HepG2 (cell line): ENCODE results near the gene RIN3. TPM values are rescaled to one million over a fixed set of nuclear protein-coding genes. Genes with fewer than 3 reads are reported as not detected.

ENCODE experiments used
- ATAC-seq: fragments of 200-7000 bp; cut with Tn5 transposase; 3 replicates; pipeline ENCODE4 v1.9.1; 2020; ENCODE audit warnings: mild to moderate bottlenecking, moderate library complexity
- BruUV-seq: library from RNA; stranded (reverse); fragments of 400-500 nt; replicated peaks from 2 replicates; lab custom pipeline; 2021; lab: Mats Ljungman, UMichigan
- CTCF ChIA-PET: fragments of 300-600 bp; formaldehyde crosslinking; extraction: SDS; loops from one replicate; lab custom pipeline; 2021; ENCODE audit warnings: low total read pairs, inconsistent platforms, low intra/inter-chr PET ratio; lab: Yijun Ruan, JAX
- POLR2A ChIA-PET: fragments of 350-600 bp; sonication (Branson Sonifier 250); formaldehyde crosslinking; loops from one replicate; lab custom pipeline; 2020; ENCODE audit warnings: antibody characterized with exemption, inconsistent platforms; lab: Yijun Ruan, JAX
- DNase-seq: peaks from one replicate; pipeline ENCODE4 v3.0.0-alpha.2; 2015; ENCODE audit warnings: low spot score
- FAIRE-seq: peaks from 3 replicates; lab custom pipeline; 2011; peaks lifted over from hg19 to GRCh38; lab: Jason Lieb, UNC
- H2AFZ ChIP-seq: one replicate; pipeline ENCODE4 v1.6.1; 2011; ENCODE audit warnings: low read length, inconsistent platforms
- H3K27ac ChIP-seq: fragments of 300-600 bp; 3 replicates; pipeline ENCODE4 v1.8.0; 2011; ENCODE audit warnings: mixed run types, mild to moderate bottlenecking, mixed read lengths, low read length, inconsistent platforms; ENCODE audit not compliant: insufficient read depth; ENCODE audit errors: extremely low read length
- H3K27me3 ChIP-seq, 2 experiments: fragments of 200-600 bp in 1 of 2; 2 replicates in 1 of 2; 3 replicates in 1 of 2; pipeline versions ENCODE4 v1.6.0 to v1.8.0; 2011; ENCODE audit warnings: low read length in 2 of 2, mild to moderate bottlenecking in 2 of 2, moderate library complexity in 2 of 2, inconsistent platforms in 1 of 2; ENCODE audit not compliant: insufficient read depth in 2 of 2, control insufficient read depth in 1 of 2
- H3K36me3 ChIP-seq, 2 experiments: fragments of 200-600 bp in 1 of 2; replicated peaks in 1 of 2; 2 replicates in 1 of 2; 3 replicates in 1 of 2; pipeline versions ENCODE4 v1.5.1 to v1.8.0; 2011; ENCODE audit warnings: low read length in 2 of 2, inconsistent platforms in 1 of 2; ENCODE audit not compliant: insufficient read depth in 2 of 2, control insufficient read depth in 1 of 2
- H3K4me1 ChIP-seq: 2 replicates; pipeline ENCODE4 v1.5.1; 2012; ENCODE audit warnings: low read length, inconsistent platforms; ENCODE audit not compliant: insufficient read depth
- H3K4me2 ChIP-seq: 2 replicates; pipeline ENCODE4 v1.6.0; 2011; ENCODE audit warnings: low read depth, low read length, inconsistent platforms
- H3K4me3 ChIP-seq, 3 experiments: fragments of 200-600 bp in 1 of 3; sonication (generic), shearing (Covaris generic) in 1 of 3; replicated peaks in 1 of 3; 2 replicates each; pipeline ENCODE4 v1.5.1; 2011 to 2016; ENCODE audit warnings: low read length in 3 of 3, inconsistent platforms in 2 of 3, low read depth in 2 of 3, mild to moderate bottlenecking in 2 of 3, control low read depth in 1 of 3, mixed read lengths in 1 of 3; ENCODE audit not compliant: insufficient read depth in 1 of 3
- H3K79me2 ChIP-seq: one replicate; pipeline ENCODE4 v1.6.1; 2011; ENCODE audit warnings: low read length, inconsistent platforms; ENCODE audit not compliant: insufficient read depth
- H3K9ac ChIP-seq: 2 replicates; pipeline ENCODE4 v1.6.0; 2011; ENCODE audit warnings: mild to moderate bottlenecking, low read depth, low read length, inconsistent platforms; ENCODE audit not compliant: insufficient read depth
- H3K9me3 ChIP-seq: 2 replicates; pipeline ENCODE4 v1.5.1; 2012; ENCODE audit warnings: mild to moderate bottlenecking, low read length
- H4K20me1 ChIP-seq: 2 replicates; pipeline ENCODE4 v1.6.0; 2011; ENCODE audit warnings: inconsistent platforms, mild to moderate bottlenecking, low read length, moderate library complexity; ENCODE audit not compliant: insufficient read depth
- ATF1 ChIP-seq: IDR thresholded peaks from 2 replicates; pipeline ENCODE4 v1.6.1; 2016; ENCODE audit warnings: mild to moderate bottlenecking, control low read depth
- BORCS8-MEF2B ChIP-seq: sonication (generic); formaldehyde crosslinking; IDR thresholded peaks from 2 replicates; pipeline ENCODE4 v1.8.0; 2022; ENCODE audit warnings: mild to moderate bottlenecking, missing genetic modification reagents
- DZIP1 ChIP-seq: sonication (generic); formaldehyde crosslinking; IDR thresholded peaks from 2 replicates; pipeline ENCODE4 v1.5.0; 2020; ENCODE audit warnings: mild to moderate bottlenecking, missing genetic modification reagents
- FOXK2 ChIP-seq: fragments of 450-650 bp; IDR thresholded peaks from 2 replicates; pipeline ENCODE4 v1.6.1; 2016
- GABPA ChIP-seq, 2 experiments: IDR thresholded peaks; 2 replicates each; pipeline ENCODE4 v1.6.1; 2011 to 2016; ENCODE audit warnings: low read depth in 2 of 2, low read length in 1 of 2, missing biosample characterization in 1 of 2, missing genetic modification characterization in 1 of 2
- GFI1 ChIP-seq: sonication (generic); formaldehyde crosslinking; IDR thresholded peaks from 2 replicates; pipeline ENCODE4 v1.5.0; 2020; ENCODE audit warnings: missing genetic modification reagents, mild to moderate bottlenecking, borderline replicate concordance
- SIX4 ChIP-seq: sonication (generic); formaldehyde crosslinking; IDR thresholded peaks from 2 replicates; pipeline ENCODE4 v1.4.0; 2020; ENCODE audit warnings: missing genetic modification reagents
- ZBTB37 ChIP-seq: sonication (generic); formaldehyde crosslinking; IDR thresholded peaks from 2 replicates; pipeline ENCODE4 v1.4.0; 2020; ENCODE audit warnings: mild to moderate bottlenecking, missing genetic modification reagents
- ZFP36L2 ChIP-seq: sonication (generic); formaldehyde crosslinking; IDR thresholded peaks from 2 replicates; pipeline ENCODE4 v1.4.0; 2020; ENCODE audit warnings: missing genetic modification reagents
- ZNF557 ChIP-seq: sonication (generic); formaldehyde crosslinking; IDR thresholded peaks from 2 replicates; pipeline ENCODE4 v1.4.0; 2020; ENCODE audit warnings: missing genetic modification reagents
- ZNF605 ChIP-seq: sonication (generic); formaldehyde crosslinking; IDR thresholded peaks from 2 replicates; pipeline ENCODE4 v1.8.0; 2022; ENCODE audit warnings: mild to moderate bottlenecking, missing genetic modification reagents
- ZNF749 ChIP-seq: sonication (generic); formaldehyde crosslinking; IDR thresholded peaks from 2 replicates; pipeline ENCODE4 v1.8.0; 2022; ENCODE audit warnings: mild to moderate bottlenecking, missing genetic modification reagents, moderate library complexity, borderline replicate concordance
- ZSCAN31 ChIP-seq: sonication (generic); formaldehyde crosslinking; IDR thresholded peaks from 2 replicates; pipeline ENCODE4 v1.5.0; 2020; ENCODE audit warnings: low read depth, mild to moderate bottlenecking, missing genetic modification reagents
- WGBS: methylation state at CpG from one replicate; pipeline ENCODE4 v1.1.6; 2017; ENCODE audit warnings: low lambda C conversion rate; 5-methylcytosine and 5-hydroxymethylcytosine counted together
- in situ Hi-C: cut with HindIII; loops from 2 replicates; pipeline ENCODE4 v1.10.0; 2017; ENCODE audit warnings: low pct_unique_long_range_greater_than_20kb; ENCODE audit not compliant: extremely low pct_ligation_motif_present
- intact Hi-C: fragments of 100-400 bp; cut with micrococcal nuclease; formaldehyde crosslinking; loops from one replicate; pipeline ENCODE4 v1.10.0; 2022; ENCODE audit not compliant: unreplicated experiment
- polyA plus RNA-seq, 8 experiments: library from polyadenylated mRNA; depleted of rRNA in 3 of 8; stranded (reverse) in 7 of 8; unstranded in 1 of 8; fragments of >200 nt; fragmentation: Illumina TruSeq in 4 of 8; extraction: Trizol in 4 of 8; gene quantifications; 2 replicates each; pipeline versions ENCODE4 v1.2.1 to v1.2.3, GENCODE V29; 2011 to 2016; ENCODE audit warnings: low read depth in 4 of 8, missing spikeins in 1 of 8, mixed read lengths in 1 of 8; ENCODE audit not compliant: insufficient read depth in 1 of 8
- total RNA-seq, 5 experiments: library from RNA; depleted of rRNA; stranded (reverse); fragments of >200 nt; fragmentation: Illumina TruSeq; extraction: Trizol; gene quantifications; 2 replicates each; pipeline ENCODE4 v1.2.3, GENCODE V29; 2016; ENCODE audit warnings: low read depth in 1 of 5

RIN3 gene
- total and polyA plus RNA-seq, 2 of the 13 experiments (the other 11 are each of a cell fraction or from before 2014, with no cell fraction given), result 2.3 to 3.6 TPM

DNA sequence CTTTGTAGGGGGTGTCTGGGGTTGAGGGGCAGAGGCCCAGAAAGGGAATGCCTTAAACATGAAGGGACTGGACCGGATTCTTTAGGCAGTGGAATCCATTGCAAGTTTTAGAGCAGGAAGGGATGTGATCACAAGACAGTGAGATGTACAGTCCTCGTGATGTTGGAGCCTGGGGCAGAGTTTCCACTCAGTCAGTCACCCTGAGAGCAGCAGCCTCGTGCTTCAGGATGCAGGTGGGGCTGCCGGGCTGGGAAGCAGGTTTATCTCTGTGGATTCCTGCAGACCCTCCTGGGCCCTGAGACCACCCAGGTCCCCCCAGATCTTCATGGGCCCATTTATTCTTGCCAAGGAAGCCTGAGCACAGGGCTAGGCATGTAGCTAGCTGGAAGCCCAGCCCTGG lies 38.5 kb downstream of the RIN3 start:
- no peak for FAIRE-seq
- no TSS peak for BruUV-seq
- H4K20me1 ChIP-seq, result no peaks in the 10 kb centered on the region

More for the DNA sequence above, 38.5 kb downstream of the RIN3 start:
- no peaks in the 10 kb centered on the region for H3K27me3 ChIP-seq
- 89% methylated on average over 2 of the region's 4 CpGs for WGBS
- no peak overlapping the region for H2AFZ ChIP-seq
- CTCF ChIA-PET, result no interaction called here
- no peak for TF ChIP-seq GABPA (IDR thresholded peaks at IDR 0.05; ENCODE audit: low read depth, low read length)
- no peak for TF ChIP-seq GABPA (CRISPR knock-in tag; IDR thresholded peaks at IDR 0.05; ENCODE audit: low read depth)
- no peak for TF ChIP-seq ZNF605 (CRISPR knock-in tag)
- TF ChIP-seq DZIP1 (CRISPR knock-in tag), result no peak
- no peak for TF ChIP-seq ZNF557
- TF ChIP-seq ZFP36L2 (CRISPR knock-in tag), result no peak
- no peak for TF ChIP-seq ATF1
- TF ChIP-seq ZSCAN31 (CRISPR knock-in tag), result no peak
- no peak for TF ChIP-seq GFI1
- TF ChIP-seq ZBTB37 (CRISPR knock-in tag), result no peak
- TF ChIP-seq BORCS8-MEF2B, result no peak
- no peak for TF ChIP-seq ZNF749 (CRISPR knock-in tag)
- TF ChIP-seq FOXK2, result no peak
- TF ChIP-seq SIX4 (CRISPR knock-in tag), result no peak
- H3K9ac ChIP-seq, result no peak overlapping the region
- DNase-seq (no peak), ATAC-seq (no peak)
- peaks cover 2% of the 10 kb centered on the region for H3K79me2 ChIP-seq
- in situ Hi-C loops (no loop called here), intact Hi-C loops (no loop called here)
- H3K27ac ChIP-seq, result no peak overlapping the region
- POLR2A ChIA-PET, result no interaction called here
- no peaks in the 10 kb centered on the region for H3K36me3 ChIP-seq
- H3K9me3 ChIP-seq, result no peaks in the 10 kb centered on the region
- H3K4me1 ChIP-seq, result peaks cover 32% of the 10 kb centered on the region
- no peak overlapping the region for H3K4me2 ChIP-seq
- no peak overlapping the region for H3K4me3 ChIP-seq
